ENCODE data around the gene TRPV2.
"Not testable (repeated sequence)": the region's sequence is repeated elsewhere in the genome, so short reads cannot be mapped to it uniquely, and the experiment has no call there.

Gene TRPV2

GRCh38 chr17:16391451-16391850, 23.9 kb upstream of the TRPV2 start:
- Histone ChIP-seq H3K9me3 (ENCODE audit: control insufficient read depth, insufficient read depth, low read length) (no peaks in the 10 kb centered on the region), H3K9ac (ENCODE audit: low read depth, low read length) (no peak overlapping the region), H3K36me3 (ENCODE audit: insufficient read depth, low read length) (no peaks in the 10 kb centered on the region), H3K4me1 (ENCODE audit: insufficient read depth, low read length) (no peaks in the 10 kb centered on the region)

- H3K9me3 ChIP-seq (ENCODE audit: control insufficient read depth, insufficient read depth, low read length); H3K36me3 ChIP-seq (ENCODE audit: insufficient read depth, low read length); H3K9ac ChIP-seq (ENCODE audit: low read depth, low read length); H3K4me1 ChIP-seq (ENCODE audit: insufficient read depth, low read length): not testable (repeated sequence)
Measured at GRCh38 chr17:16392491-16392890, 22.9 kb upstream of the TRPV2 start.

- H3K36me3 ChIP-seq (ENCODE audit: insufficient read depth, low read length); H3K9ac ChIP-seq (ENCODE audit: low read depth, low read length); H3K9me3 ChIP-seq (ENCODE audit: control insufficient read depth, insufficient read depth, low read length); H3K4me1 ChIP-seq (ENCODE audit: insufficient read depth, low read length): not testable (repeated sequence)
Measured at GRCh38 chr17:16395887-16396286, 19.5 kb upstream of the TRPV2 start.

GRCh38 chr17:16396693-16397092, 18.7 kb upstream of the TRPV2 start:
- H3K4me1 ChIP-seq (ENCODE audit: insufficient read depth, low read length); H3K9ac ChIP-seq (ENCODE audit: low read depth, low read length); H3K36me3 ChIP-seq (ENCODE audit: insufficient read depth, low read length); H3K9me3 ChIP-seq (ENCODE audit: control insufficient read depth, insufficient read depth, low read length): not testable (repeated sequence)

GRCh38 chr17:16398270-16399267, 16.8 kb upstream of the TRPV2 start:
- Histone ChIP-seq H3K36me3 (ENCODE audit: insufficient read depth, low read length) (no peaks in the 10 kb centered on the region), H3K4me1 (ENCODE audit: insufficient read depth, low read length) (peaks cover 8% of the 10 kb centered on the region), H3K9me3 (ENCODE audit: control insufficient read depth, insufficient read depth, low read length) (no peaks in the 10 kb centered on the region), H3K9ac (ENCODE audit: low read depth, low read length) (no peak overlapping the region)

- not testable (repeated sequence) for H3K4me1 ChIP-seq (ENCODE audit: insufficient read depth, low read length); H3K9ac ChIP-seq (ENCODE audit: low read depth, low read length); H3K9me3 ChIP-seq (ENCODE audit: control insufficient read depth, insufficient read depth, low read length); H3K36me3 ChIP-seq (ENCODE audit: insufficient read depth, low read length)
Measured at GRCh38 chr17:16403847-16404246, 11.5 kb upstream of the TRPV2 start.

GRCh38 chr17:16406742-16407674, 8.4 kb upstream of the TRPV2 start:
- Histone ChIP-seq H3K4me1 (ENCODE audit: insufficient read depth, low read length) (0 out of 2 replicates have a peak, but pooled peaks cover 5% of the 10 kb centered on the region), H3K36me3 (ENCODE audit: insufficient read depth, low read length) (no peaks in the 10 kb centered on the region), H3K9ac (ENCODE audit: low read depth, low read length) (peak overlapping the region; percentile 91), H3K9me3 (ENCODE audit: control insufficient read depth, insufficient read depth, low read length) (no peaks in the 10 kb centered on the region)

GRCh38 chr17:16407911-16408588, 7.3 kb upstream of the TRPV2 start:
- peak overlapping the region; percentile 31 for H3K9ac ChIP-seq (ENCODE audit: low read depth, low read length)
- H3K4me1 ChIP-seq (ENCODE audit: insufficient read depth, low read length) = 0 out of 2 replicates have a peak, but pooled peaks cover 5% of the 10 kb centered on the region
- no peaks in the 10 kb centered on the region for H3K36me3 ChIP-seq (ENCODE audit: insufficient read depth, low read length)
- no peaks in the 10 kb centered on the region for H3K9me3 ChIP-seq (ENCODE audit: control insufficient read depth, insufficient read depth, low read length)

- no peaks in the 10 kb centered on the region for H3K36me3 ChIP-seq (ENCODE audit: insufficient read depth, low read length)
- no peak overlapping the region for H3K9ac ChIP-seq (ENCODE audit: low read depth, low read length)
- no peaks in the 10 kb centered on the region for H3K9me3 ChIP-seq (ENCODE audit: control insufficient read depth, insufficient read depth, low read length)
- H3K4me1 ChIP-seq (ENCODE audit: insufficient read depth, low read length) = peaks cover 23% of the 10 kb centered on the region
Measured at GRCh38 chr17:16417399-16417798, 2.0 kb downstream of the TRPV2 start.

- no peak overlapping the region for H3K9ac ChIP-seq (ENCODE audit: low read depth, low read length)
- H3K4me1 ChIP-seq (ENCODE audit: insufficient read depth, low read length) = peaks cover 23% of the 10 kb centered on the region
- no peaks in the 10 kb centered on the region for H3K36me3 ChIP-seq (ENCODE audit: insufficient read depth, low read length)
- H3K9me3 ChIP-seq (ENCODE audit: control insufficient read depth, insufficient read depth, low read length) = no peaks in the 10 kb centered on the region
Measured at GRCh38 chr17:16417896-16418684, 2.7 kb downstream of the TRPV2 start.

GRCh38 chr17:16418685-16419068, 3.3 kb downstream of the TRPV2 start:
- Histone ChIP-seq H3K9ac (ENCODE audit: low read depth, low read length) (no peak overlapping the region), H3K36me3 (ENCODE audit: insufficient read depth, low read length) (no peaks in the 10 kb centered on the region), H3K9me3 (ENCODE audit: control insufficient read depth, insufficient read depth, low read length) (no peaks in the 10 kb centered on the region), H3K4me1 (ENCODE audit: insufficient read depth, low read length) (peaks cover 23% of the 10 kb centered on the region)

GRCh38 chr17:16419074-16419928, 3.9 kb downstream of the TRPV2 start:
- no peaks in the 10 kb centered on the region for H3K9me3 ChIP-seq (ENCODE audit: control insufficient read depth, insufficient read depth, low read length)
- H3K9ac ChIP-seq (ENCODE audit: low read depth, low read length) = no peak overlapping the region
- no peaks in the 10 kb centered on the region for H3K36me3 ChIP-seq (ENCODE audit: insufficient read depth, low read length)

GRCh38 chr17:16419929-16420271, 4.5 kb downstream of the TRPV2 start:
- Histone ChIP-seq H3K36me3 (ENCODE audit: insufficient read depth, low read length) (no peaks in the 10 kb centered on the region), H3K9me3 (ENCODE audit: control insufficient read depth, insufficient read depth, low read length) (no peaks in the 10 kb centered on the region), H3K4me1 (ENCODE audit: insufficient read depth, low read length) (peaks cover 23% of the 10 kb centered on the region), H3K9ac (ENCODE audit: low read depth, low read length) (no peak overlapping the region)

More at GRCh38 chr17:16419074-16419928, 3.9 kb downstream of the TRPV2 start:
- H3K4me1 ChIP-seq (ENCODE audit: insufficient read depth, low read length) = peaks cover 23% of the 10 kb centered on the region
